ENCODE results near the gene CRYBB1.
A peak's percentile ranks its signal among the peaks of the same experiment; 100 is the strongest.

CRYBB1 gene

GRCh38 chr22:26658161-26658560 lies 40.3 kb upstream of the CRYBB1 start:
- peak overlapping the region; percentile 32 to 66 (median 51); a peak in 19 of 20 replicates for H3K4me3 ChIP-seq
- peak overlapping the region in 6 of 11 experiments; percentile 19 to 59 (median 38); a peak in 8 of 22 replicates for H3K27ac ChIP-seq
- H3K9ac ChIP-seq: peak overlapping the region in 10 of 11 experiments; percentile 14 to 71 (median 48); a peak in 14 of 22 replicates
- peak overlapping the region; percentile 86 to 98 (median 95) for H3K4me2 ChIP-seq
- peaks cover 25 to 43% (median 28%) of the 10 kb centered on the region in 10 experiments for H3K4me1 ChIP-seq
- peaks cover 22 to 41% (median 35%) of the 10 kb centered on the region in 11 experiments for H3K27me3 ChIP-seq
- TF ChIP-seq Cebpa-rat (IDR thresholded peaks at IDR 0.05): no peak
- H4K20me1 ChIP-seq: no peaks in the 10 kb centered on the region; a peak in 1 of 22 replicates
- H3K36me3 ChIP-seq: no peaks in the 10 kb centered on the region
- H3K9me3 ChIP-seq (replicated peaks in 1 of 11): no peaks in the 10 kb centered on the region

GRCh38 chr22:26656891-26657851 lies 39.3 kb upstream of the CRYBB1 start, which contains the start of gene MIAT:
Gene MIAT (plus strand): TSS chr22:26657588.
- peak within 1 kb of the TSS; percentile 86 to 98 (median 95) for H3K4me2 ChIP-seq
- H3K27me3 ChIP-seq: peaks cover 22 to 51% (median 35%) of the 10 kb centered on the region in 11 experiments
- H3K4me3 ChIP-seq: peak within 1 kb of the TSS; percentile 45 to 66 (median 51)
- peak within 1 kb of the TSS in 10 of 11 experiments; percentile 25 to 71 (median 49); a peak in 15 of 22 replicates for H3K9ac ChIP-seq
- no peak for TF ChIP-seq Cebpa-rat (IDR thresholded peaks at IDR 0.05)
- H4K20me1 ChIP-seq: no peaks in the 10 kb centered on the region; a peak in 1 of 22 replicates
- no peaks in the 10 kb centered on the region for H3K9me3 ChIP-seq (replicated peaks in 1 of 11)
- peaks cover 26 to 51% (median 31%) of the 10 kb centered on the region in 10 experiments for H3K4me1 ChIP-seq
- peak within 1 kb of the TSS in 6 of 11 experiments; percentile 19 to 59 (median 38); a peak in 10 of 22 replicates for H3K27ac ChIP-seq
- H3K36me3 ChIP-seq: no peaks in the 10 kb centered on the region

- H3K27ac ChIP-seq: peak overlapping the region in 3 of 11 experiments; percentile 8 to 43 (median 35); a peak in 5 of 22 replicates
- no peak overlapping the region for H3K4me3 ChIP-seq
- H4K20me1 ChIP-seq: no peaks in the 10 kb centered on the region
- H3K4me2 ChIP-seq: peak overlapping the region; percentile 34 to 97 (median 58)
- H3K36me3 ChIP-seq: no peaks in the 10 kb centered on the region
- 0 out of 22 replicates have a peak, but pooled peaks of 3 of the 11 experiments have one; percentile 8 to 19 (median 9) for TF ChIP-seq Cebpa-rat (IDR thresholded peaks at IDR 0.05)
- H3K9ac ChIP-seq: peak overlapping the region in 2 of 11 experiments; percentile 11 to 20; a peak in 1 of 22 replicates
- H3K4me1 ChIP-seq: peaks cover 38 to 65% (median 52%) of the 10 kb centered on the region in 10 experiments
- no peaks in the 10 kb centered on the region for H3K9me3 ChIP-seq (replicated peaks in 1 of 11)
- peaks cover 4 to 33% (median 15%) of the 10 kb centered on the region in 11 experiments for H3K27me3 ChIP-seq
Measured at GRCh38 chr22:26651815-26652214, 34.0 kb upstream of the CRYBB1 start.

GRCh38 chr22:26650722-26651421 lies 33.0 kb upstream of the CRYBB1 start:
- no peak overlapping the region for H3K4me3 ChIP-seq
- peaks cover 0 to 24% (median 6%) of the 10 kb centered on the region in 11 experiments; a peak in 14 of 22 replicates for H3K27me3 ChIP-seq
- H3K9me3 ChIP-seq (replicated peaks in 1 of 11): no peaks in the 10 kb centered on the region
- peaks cover 48 to 73% (median 60%) of the 10 kb centered on the region in 10 experiments for H3K4me1 ChIP-seq
- no peak for TF ChIP-seq Cebpa-rat (IDR thresholded peaks at IDR 0.05)
- peak overlapping the region in 9 of 11 experiments; percentile 35 to 97 (median 76); a peak in 15 of 22 replicates for H3K4me2 ChIP-seq
- H3K9ac ChIP-seq: no peak overlapping the region
- H3K36me3 ChIP-seq: no peaks in the 10 kb centered on the region
- H4K20me1 ChIP-seq: no peaks in the 10 kb centered on the region
- H3K27ac ChIP-seq: peak overlapping the region in 3 of 11 experiments; percentile 8 to 43 (median 17); a peak in 3 of 22 replicates

- Histone ChIP-seq H3K27me3 (peaks cover 0 to 15% (median 0%) of the 10 kb centered on the region in 11 experiments; a peak in 3 of 22 replicates), H3K4me2 (peak overlapping the region; percentile 82 to 97 (median 91)), H3K36me3 (no peaks in the 10 kb centered on the region), H4K20me1 (no peaks in the 10 kb centered on the region), H3K4me1 (peaks cover 69 to 95% (median 79%) of the 10 kb centered on the region in 10 experiments), H3K27ac (peak overlapping the region; percentile 20 to 66 (median 42); a peak in 15 of 22 replicates), H3K9ac (peak overlapping the region in 9 of 11 experiments; percentile 13 to 55 (median 43); a peak in 15 of 22 replicates), H3K9me3 (replicated peaks in 1 of 11) (no peaks in the 10 kb centered on the region), H3K4me3 (peak overlapping the region in 5 of 10 experiments; percentile 8 to 41 (median 21); a peak in 4 of 20 replicates)
- peak in 1 of 11 experiments; percentile 37; a peak in 1 of 22 replicates for TF ChIP-seq Cebpa-rat (IDR thresholded peaks at IDR 0.05)
Measured at GRCh38 chr22:26648528-26649388, 30.9 kb upstream of the CRYBB1 start.

- Histone ChIP-seq H3K27ac (peak overlapping the region in 9 of 11 experiments; percentile 20 to 66 (median 50); a peak in 12 of 22 replicates), H3K4me3 (peak overlapping the region in 4 of 10 experiments; percentile 13 to 41 (median 27); a peak in 5 of 20 replicates), H4K20me1 (no peaks in the 10 kb centered on the region), H3K4me2 (peak overlapping the region; percentile 82 to 97 (median 91)), H3K4me1 (peaks cover 76 to 100% (median 86%) of the 10 kb centered on the region in 10 experiments), H3K9me3 (replicated peaks in 1 of 11) (no peaks in the 10 kb centered on the region), H3K27me3 (peaks cover 0 to 11% (median 0%) of the 10 kb centered on the region in 11 experiments; a peak in 3 of 22 replicates), H3K36me3 (no peaks in the 10 kb centered on the region), H3K9ac (peak overlapping the region in 9 of 11 experiments; percentile 21 to 55 (median 43); a peak in 14 of 22 replicates)
- TF ChIP-seq Cebpa-rat (IDR thresholded peaks at IDR 0.05): no peak
Measured at GRCh38 chr22:26648011-26648497, 30.2 kb upstream of the CRYBB1 start.

- H3K27me3 ChIP-seq: peaks cover 0 to 2% (median 0%) of the 10 kb centered on the region in 11 experiments; a peak in 2 of 22 replicates
- H3K4me1 ChIP-seq: peaks cover 84 to 100% (median 90%) of the 10 kb centered on the region in 10 experiments
- no peak overlapping the region for H3K4me3 ChIP-seq
- TF ChIP-seq Cebpa-rat (IDR thresholded peaks at IDR 0.05): no peak
- H3K4me2 ChIP-seq: peak overlapping the region; percentile 79 to 97 (median 90); a peak in 21 of 22 replicates
- no peak overlapping the region for H3K27ac ChIP-seq
- peak overlapping the region in 2 of 11 experiments; percentile 7 to 11; a peak in 4 of 22 replicates for H3K9ac ChIP-seq
- H3K36me3 ChIP-seq: no peaks in the 10 kb centered on the region
- H4K20me1 ChIP-seq: no peaks in the 10 kb centered on the region
- H3K9me3 ChIP-seq (replicated peaks in 1 of 11): no peaks in the 10 kb centered on the region
Measured at GRCh38 chr22:26646158-26646557, 28.3 kb upstream of the CRYBB1 start.
